Activated CD8-positive, alpha-beta memory T cell treated with anti-CD3 and anti-CD28 coated beads for 36 hours (primary cell): ENCODE results near the gene NECAP2. TPM values are rescaled to one million over a fixed set of nuclear protein-coding genes. Genes with fewer than 3 reads are reported as not detected.

ENCODE experiments used
- CTCF ChIA-PET: fragments of 350-600 bp; sonication (Branson Sonifier 250); formaldehyde crosslinking; loops from one replicate; lab custom pipeline; 2021; ENCODE audit warnings: antibody characterized with exemption; lab: Charles Lee
- POLR2A ChIA-PET: fragments of 350-600 bp; sonication (Branson Sonifier 250); formaldehyde crosslinking; loops from one replicate; lab custom pipeline; 2021; ENCODE audit warnings: antibody characterized with exemption; lab: Charles Lee
- total RNA-seq, 2 experiments: library from RNA; stranded (reverse); gene quantifications; one replicate each; pipeline ENCODE4 v1.2.3, GENCODE V29; 2021

Gene NECAP2, protein sequence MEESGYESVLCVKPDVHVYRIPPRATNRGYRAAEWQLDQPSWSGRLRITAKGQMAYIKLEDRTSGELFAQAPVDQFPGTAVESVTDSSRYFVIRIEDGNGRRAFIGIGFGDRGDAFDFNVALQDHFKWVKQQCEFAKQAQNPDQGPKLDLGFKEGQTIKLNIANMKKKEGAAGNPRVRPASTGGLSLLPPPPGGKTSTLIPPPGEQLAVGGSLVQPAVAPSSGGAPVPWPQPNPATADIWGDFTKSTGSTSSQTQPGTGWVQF
- 10 to 100 TPM; 62.3 to 64.2 TPM for total RNA-seq

DNA sequence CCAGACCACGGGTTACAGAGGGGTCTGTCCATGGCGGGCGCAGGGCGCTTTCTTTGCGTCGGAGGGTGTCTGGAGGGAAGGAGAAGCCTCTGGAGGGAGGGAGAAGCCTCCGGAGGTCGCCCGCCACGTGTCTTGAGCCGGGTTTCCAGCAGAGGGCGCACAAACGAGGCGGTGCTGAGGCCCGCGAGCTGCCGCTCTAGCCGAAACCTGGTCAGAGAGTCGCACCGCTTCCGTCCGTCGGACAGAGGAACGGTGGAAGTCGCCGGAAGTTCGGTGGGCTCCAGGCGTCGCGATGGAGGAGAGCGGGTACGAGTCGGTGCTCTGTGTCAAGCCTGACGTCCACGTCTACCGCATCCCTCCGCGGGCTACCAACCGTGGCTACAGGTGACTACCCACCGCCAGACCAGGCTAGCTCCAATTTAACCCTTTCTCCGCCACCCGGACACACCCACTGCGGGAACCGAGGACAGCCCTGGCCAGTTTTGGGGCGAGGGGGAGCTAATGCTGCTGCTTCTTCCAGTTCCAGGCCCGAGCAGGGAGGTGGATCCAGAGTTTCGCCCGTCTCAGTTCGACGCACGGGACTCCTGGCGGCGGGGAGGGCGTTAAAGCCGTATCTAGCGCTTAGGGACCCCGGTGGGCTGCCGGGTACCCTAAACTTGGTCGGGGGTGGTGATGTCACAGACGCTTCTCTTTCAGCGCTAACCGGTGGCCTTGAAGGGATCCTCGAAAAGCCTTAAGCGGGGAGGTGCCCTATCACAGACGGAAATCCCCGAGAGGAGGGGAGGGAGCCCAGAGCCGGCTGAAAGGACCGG lies at the start of gene NECAP2:
NECAP2 (plus strand) TSS at position 255 of the 812 bp plus-strand sequence; CDS start at position 293, 38 bp downstream.
- ChIA-PET CTCF (interaction anchor here (0.6 to 1.8 kb wide), 12 partner anchors 13 to 203 kb away, joined by 3 to 11 read pairs (median 4); no protein-coding TSS in a partner anchor), POLR2A (interaction anchor here (0.5 to 1.5 kb wide), 3 partner anchors 52 to 607 kb away, joined by 3 to 6 read pairs (median 5); no protein-coding TSS in a partner anchor)

DNA sequence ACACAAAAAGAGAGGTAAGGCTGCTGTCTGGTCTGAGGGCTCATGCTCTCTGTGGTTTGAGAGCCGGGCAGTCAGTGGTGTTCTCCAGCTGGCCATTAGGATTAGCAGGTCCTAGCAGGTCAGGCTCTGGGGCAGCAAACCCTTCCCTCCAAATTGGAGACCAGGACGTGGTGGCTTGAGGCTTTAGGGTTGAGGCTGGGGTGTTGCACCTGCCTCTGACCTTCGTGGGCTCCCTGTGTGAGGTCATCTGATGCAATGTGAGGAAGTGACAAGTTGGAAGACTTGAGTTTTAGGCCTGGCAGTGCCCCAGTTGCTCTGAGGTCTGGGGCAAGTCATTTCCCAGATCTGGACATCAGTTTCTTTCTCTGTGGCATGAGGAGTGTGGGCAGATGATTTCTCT lies 49.1 kb upstream of the NECAP2 start:
- ChIA-PET CTCF (no interaction called here), POLR2A (no interaction called here)

DNA sequence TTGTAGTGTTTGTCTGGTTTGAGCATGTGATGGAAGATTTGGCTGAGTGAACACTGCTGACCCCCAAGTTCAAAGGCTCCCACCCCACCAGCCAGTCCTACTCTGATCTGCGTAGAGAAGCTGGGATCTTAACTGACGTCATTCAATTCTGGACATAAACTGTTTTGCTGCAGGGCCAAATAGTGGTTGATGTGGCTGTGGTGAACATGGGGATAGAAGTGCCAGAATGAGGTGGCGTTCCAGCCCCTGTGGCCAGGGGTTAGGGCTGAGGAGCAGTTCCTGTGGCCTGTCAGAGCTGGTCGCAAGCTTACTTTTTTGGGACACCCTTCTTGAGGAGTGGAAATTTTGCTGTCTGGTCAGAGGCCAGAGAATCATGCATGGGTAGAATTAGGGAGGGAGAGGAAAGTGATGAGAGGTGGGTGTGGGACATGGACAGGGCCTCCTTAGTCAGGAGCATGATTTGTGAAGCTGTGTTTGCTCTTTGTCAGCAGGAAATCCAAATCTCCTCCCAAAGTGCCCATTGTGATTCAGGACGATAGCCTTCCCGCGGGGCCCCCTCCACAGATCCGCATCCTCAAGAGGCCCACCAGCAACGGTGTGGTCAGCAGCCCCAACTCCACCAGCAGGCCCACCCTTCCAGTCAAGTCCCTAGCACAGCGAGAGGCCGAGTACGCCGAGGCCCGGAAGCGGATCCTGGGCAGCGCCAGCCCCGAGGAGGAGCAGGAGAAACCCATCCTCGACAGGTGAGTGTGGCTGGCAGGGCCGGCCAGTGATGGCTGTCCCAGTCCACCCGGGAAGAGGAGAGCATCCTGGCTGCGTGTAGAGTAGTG lies 47.6 kb upstream of the NECAP2 start:
- CTCF ChIA-PET = no interaction called here

DNA sequence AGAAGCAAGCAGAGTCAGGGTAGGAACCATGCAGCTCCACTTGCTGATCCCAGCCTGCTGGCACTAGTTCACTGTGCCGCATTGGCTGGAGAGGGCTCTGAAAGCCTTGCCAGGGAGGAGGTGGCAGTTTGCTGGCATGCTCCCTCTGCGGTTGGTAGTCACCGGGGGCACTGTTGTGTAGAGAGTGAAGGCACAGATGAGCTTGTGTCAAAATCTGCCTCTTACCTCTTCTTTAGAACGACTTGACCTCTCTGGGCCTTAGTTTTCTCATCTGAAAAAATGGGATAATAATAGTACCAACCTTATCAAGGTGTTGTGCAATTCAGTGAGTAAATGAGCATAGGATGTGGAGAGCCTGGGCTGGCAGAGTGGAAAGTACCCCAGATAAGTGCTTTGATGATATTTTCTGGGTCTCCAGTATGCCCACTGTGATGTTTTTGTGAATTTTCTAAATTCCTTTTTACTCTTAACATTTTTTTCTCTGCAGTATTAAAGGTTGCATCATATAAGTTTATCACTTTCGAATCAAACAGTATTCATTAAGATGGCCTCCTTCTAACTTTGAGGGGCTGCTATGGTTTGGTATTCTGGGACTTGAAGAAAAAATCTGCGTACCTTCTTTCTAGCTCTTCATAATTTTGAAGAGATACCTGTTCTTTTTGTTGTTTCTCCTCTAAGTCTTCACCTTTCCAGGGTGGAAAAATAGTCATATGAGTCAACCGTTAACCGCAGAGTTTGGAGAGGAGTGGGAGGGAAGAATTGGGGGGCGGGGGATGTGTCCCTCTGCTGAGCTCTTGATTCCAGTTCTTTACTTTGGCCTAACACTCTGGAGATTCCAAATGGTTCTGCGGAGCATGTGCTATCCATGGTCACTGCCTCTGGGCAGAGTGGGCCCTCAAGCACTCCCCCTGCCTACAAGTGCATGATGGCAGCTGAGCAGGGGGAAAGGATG lies 46.7 kb upstream of the NECAP2 start:
- ChIA-PET CTCF (no interaction called here), POLR2A (interaction anchor here (0.6 kb wide), 1 partner anchor 13 kb away, joined by 5 read pairs; no protein-coding TSS in a partner anchor)

More for the DNA sequence above, 47.6 kb upstream of the NECAP2 start:
- POLR2A ChIA-PET = no interaction called here

DNA sequence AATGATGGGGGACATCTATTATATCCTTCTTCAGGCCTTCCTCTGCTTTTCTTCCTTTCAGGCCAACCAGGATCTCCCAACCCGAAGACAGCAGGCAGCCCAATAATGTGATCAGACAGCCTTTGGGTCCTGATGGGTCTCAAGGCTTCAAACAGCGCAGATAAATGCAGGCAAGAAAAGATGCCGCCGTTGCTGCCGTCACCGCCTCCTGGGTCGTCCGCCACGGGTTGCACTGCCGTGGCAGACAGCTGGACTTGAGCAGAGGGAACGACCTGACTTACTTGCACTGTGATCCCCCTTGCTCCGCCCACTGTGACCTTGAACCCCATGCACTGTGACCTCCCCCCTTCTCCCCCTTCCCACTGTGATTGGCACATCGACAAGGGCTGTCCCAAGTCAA lies 45.5 kb upstream of the NECAP2 start:
- ChIA-PET POLR2A (no interaction called here), CTCF (no interaction called here)

DNA sequence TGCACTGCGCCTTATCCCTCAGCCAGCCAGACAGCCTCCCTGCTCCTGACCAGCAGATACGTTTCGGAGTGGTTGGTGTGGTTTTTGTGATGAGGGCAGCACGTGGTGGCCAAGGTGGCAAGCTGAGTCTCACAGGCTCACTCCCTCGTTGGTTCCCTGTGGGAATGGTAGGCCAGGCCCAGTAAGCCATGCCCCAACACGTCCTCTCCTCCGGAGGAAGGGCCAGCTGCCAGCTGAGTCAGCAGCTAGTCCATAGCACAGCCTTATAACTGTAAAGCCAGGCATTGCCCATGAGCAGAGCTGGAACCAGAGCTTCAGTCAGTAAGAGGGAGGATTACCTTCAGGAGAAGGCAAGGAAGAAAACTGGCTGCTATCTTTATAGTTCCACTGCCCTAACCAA lies 43.9 kb upstream of the NECAP2 start:
- ChIA-PET CTCF (no interaction called here), POLR2A (interaction anchor here (0.5 kb wide), 1 partner anchor 25 kb away, joined by 3 read pairs; no protein-coding TSS in a partner anchor)

DNA sequence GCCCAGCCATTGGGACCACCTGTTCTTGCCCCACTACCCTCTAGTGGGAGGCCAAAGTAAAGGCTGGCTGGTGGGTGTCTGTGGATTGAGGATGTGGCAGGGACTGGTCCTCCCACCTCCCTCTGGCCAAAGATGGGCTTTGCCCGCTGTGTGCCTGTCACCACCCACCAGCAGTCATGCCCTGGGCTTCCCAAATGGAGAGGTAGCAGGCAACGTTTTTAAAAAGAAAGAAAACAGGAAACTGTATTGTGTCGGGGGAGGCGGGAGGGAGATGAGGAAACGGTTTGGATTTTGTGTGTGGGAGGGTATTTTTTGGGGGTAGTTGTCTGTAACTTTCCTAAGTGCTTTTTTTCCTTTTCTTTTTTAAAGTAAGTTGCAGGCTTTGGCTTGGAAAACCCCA lies 43.4 kb upstream of the NECAP2 start:
- POLR2A ChIA-PET = interaction anchor here (0.5 kb wide), 1 partner anchor 25 kb away, joined by 3 read pairs; no protein-coding TSS in a partner anchor
- CTCF ChIA-PET = no interaction called here

DNA sequence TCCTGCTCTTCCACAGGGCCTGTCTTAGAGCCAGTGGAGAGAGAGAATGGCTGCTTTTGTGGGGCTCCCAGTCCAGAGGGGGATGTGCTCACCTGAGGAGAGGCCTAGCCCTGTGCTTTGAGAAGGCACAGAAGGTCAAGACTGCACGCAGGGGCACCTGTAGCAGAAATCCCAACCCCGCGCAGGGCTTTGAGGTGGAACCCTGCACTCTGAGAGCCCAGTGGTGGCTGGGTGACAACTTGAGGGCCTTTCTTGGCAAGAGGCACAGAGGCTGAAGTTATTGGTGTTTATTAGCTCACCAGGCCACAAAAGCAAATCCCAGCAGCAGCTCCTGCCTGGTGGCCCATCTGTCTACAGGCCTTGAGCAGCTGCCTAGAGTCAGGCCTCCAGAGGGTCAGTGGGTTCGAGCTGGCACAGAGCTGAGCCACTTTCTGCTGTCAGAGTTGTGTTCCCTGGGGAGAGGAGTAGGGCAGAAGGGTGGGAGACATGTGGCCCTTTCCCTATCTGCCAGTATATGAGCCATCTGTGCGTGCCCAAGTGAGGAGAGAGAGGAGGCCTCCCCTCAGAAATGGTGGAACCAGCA lies 42.1 kb upstream of the NECAP2 start:
- POLR2A ChIA-PET = no interaction called here

DNA sequence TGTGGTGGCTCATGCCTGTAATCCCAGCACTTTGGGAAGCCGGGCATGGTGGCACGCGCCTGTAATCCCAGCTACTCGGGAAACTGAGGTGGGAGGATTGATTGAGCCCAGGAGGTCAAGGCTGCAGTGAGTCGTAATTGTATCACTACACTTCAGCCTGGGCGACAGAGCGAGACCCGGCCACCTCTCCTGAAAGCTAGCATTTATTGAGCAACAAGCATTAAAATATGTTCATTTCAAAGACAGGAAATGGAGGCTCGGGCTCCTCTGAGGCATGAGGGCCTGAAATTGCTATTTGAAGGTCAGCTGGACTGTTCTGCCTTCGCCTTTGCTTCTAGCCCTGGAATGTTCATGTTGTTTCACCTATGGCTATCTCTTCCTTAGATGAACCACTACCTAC lies 37.8 kb upstream of the NECAP2 start:
- POLR2A ChIA-PET = no interaction called here
- CTCF ChIA-PET = no interaction called here

More for the DNA sequence above, 42.1 kb upstream of the NECAP2 start:
- CTCF ChIA-PET = no interaction called here

DNA sequence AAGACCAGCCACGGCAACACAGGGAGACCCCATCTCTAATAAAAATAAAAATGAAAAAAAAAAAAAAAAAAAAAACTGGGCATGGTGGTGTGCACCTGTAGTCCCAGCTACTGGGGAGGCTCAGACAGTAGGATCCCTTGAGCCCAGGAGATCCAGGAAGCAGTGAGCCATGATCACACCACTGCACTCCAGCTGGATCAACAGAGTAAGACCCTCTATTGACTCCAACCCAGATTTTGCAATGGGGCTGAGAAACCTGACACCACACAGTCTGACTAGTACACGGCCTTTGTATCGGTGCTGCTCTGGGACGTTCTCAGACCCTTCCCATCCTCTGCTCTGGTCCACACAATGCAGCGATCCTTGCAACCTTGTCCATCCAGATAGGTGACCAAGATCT lies 35.1 kb upstream of the NECAP2 start:
- POLR2A ChIA-PET = interaction anchor here (0.6 to 0.9 kb wide), 2 partner anchors 16 to 871 kb away, joined by 4 to 6 read pairs; no protein-coding TSS in a partner anchor
- CTCF ChIA-PET = interaction anchor here (0.7 kb wide), 1 partner anchor 522 kb away, joined by 3 read pairs; no protein-coding TSS in a partner anchor

DNA sequence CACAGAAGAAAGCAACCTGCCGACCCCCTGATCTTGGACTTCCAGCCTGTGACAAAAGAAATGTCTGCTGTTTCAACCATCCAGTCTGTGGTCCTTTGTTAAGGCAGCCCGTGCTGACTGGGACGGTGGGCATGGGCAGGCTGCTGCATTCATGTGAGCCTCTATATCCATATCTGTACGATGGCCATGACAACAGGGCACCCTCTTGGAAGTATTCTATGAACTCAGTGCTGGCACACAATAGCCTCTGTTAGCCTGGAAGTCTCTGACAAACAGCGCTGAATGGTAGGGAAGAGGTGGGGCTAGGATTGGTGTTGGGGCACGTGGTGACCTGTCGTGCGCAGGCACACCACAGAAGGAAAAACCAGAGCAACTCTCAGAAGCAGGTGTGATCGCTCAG lies 33.7 kb upstream of the NECAP2 start:
- POLR2A ChIA-PET = no interaction called here
- CTCF ChIA-PET = no interaction called here

DNA sequence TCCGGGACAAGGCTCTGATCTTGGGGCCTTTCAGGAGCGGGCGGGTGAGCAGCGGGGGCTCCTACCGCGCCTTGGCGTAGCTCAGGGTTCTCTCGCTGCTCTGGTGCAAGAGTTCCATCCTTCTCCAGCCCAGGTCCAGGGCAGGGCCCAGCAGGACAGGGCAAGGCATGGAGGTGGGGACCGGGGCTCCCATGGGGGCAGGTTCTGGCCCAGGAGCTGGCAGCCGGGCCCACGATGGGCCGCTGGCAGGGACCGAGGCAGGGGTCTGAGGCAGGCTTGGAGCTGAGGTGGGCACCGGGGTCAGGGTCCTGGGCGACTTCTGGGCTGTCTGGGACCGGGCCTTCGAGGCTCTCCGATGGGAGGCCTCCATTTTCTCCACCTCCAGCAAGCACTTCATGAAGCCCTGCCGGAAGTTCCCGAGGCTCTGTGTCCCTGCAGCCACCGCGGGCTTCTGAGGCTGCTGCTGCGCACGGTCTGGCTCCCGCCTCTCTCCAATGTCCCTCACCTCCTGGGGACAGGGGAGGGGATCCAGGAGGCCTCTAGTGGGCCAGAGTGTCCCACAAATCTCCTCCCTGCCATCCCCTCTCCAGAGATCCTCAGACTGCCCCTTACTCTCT lies 30.9 kb upstream of the NECAP2 start:
- ChIA-PET POLR2A (no interaction called here), CTCF (interaction anchor here (0.7 kb wide), 1 partner anchor 15 kb away, joined by 3 read pairs; no protein-coding TSS in a partner anchor)

DNA sequence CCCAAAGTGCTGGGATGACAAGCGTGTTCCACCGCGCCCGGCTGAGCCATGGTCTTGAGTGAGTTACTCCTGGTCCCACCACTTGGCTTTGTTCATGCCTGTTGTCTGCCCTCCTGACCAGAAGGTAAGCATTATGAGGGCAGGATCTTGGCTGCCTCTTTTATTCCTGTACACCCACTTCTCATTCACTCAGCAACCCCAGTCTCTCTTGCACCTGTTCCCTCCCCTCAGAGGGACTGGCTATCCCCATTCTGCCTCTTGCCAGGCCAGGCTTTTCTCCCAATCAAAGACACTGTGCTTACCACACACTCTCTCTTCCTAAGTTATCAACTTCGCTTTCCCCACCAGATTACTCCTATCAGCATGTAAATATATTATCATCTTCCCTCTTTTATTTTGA lies 29.7 kb upstream of the NECAP2 start:
- ChIA-PET CTCF (no interaction called here), POLR2A (no interaction called here)

DNA sequence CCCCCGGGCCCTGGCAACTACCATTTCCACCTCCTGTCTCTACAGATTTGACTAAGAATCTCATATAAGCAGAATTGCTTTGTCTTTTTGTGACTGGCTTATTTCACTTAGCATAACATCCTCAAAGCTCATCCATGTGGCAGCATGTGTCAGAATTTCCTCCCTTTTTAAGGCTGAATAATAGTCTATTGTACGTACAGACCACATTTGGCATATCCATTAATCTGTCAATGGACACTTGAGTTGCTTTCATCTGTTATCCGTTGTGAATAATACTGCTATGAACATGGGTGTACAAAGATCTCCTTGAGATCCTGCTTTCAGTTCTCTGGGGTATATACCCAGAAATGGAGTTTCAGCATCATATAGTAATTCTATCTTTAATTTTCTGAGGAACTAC lies 27.3 kb upstream of the NECAP2 start:
- POLR2A ChIA-PET = no interaction called here
- CTCF ChIA-PET = no interaction called here

DNA sequence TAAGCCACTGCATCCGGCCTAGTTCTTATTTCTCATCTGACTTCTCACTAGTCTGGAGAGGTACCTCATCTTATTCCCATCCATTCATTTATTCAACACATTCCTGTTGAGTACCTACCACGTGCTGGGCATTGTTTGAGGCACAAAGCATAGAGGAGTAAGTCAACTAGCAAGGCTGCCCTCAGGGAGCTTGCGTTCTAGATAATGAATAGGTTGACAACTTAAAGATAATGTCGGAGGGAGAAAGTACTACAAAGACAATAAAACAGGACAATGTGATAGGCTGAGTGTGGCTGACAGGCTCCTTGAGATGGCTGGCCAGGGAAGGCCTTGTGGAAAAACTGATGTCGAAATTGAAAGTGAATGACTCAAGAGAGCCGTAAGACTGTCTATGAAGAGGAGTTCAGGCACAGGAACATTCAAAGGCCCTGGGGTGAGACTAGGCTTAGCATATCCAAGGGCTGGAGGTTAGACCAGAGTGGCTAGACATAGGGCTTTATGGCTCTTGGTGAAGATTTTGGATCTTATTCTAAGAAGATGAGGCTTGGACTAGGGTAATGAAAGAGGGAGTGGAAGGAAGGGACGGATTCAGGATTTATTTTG lies 21.6 kb upstream of the NECAP2 start:
- ChIA-PET POLR2A (no interaction called here), CTCF (no interaction called here)

DNA sequence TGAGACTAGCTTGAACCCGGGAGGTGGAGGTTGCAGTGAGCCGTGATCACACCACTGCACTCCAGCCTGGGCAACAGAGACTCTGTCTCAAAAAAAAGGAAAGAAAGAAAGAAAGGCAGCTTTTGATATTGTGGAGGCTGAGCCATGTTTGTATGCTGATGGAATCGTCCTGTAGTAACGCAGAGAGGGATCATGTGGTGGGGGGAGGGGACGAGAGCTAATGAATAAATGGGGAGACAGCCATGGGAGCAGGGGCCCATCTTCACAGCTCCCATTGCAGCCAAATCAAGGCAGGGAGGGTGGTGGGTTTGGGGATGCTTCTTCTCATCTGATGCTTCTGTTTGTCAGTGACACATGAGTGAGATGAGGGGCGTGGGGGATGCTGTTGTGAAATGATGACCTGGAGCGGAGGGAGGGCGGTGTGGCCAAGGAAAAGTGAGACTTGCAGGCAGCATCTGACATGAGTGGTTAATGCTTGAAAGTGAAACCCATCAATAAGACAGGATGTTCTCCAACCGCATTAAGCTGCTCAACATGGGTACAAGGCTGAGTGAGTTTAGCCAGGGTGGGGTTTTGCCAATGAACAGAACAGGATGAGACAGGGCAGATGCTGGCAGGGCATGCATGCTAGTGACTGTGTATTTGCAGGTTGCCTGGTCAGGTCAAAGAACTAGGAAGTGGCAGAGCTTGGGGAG lies 20.0 kb upstream of the NECAP2 start:
- ChIA-PET POLR2A (interaction anchor here (0.7 kb wide), 2 partner anchors 15 to 53 kb away, joined by 3 to 4 read pairs; no protein-coding TSS in a partner anchor), CTCF (interaction anchor here (0.7 to 1.6 kb wide), 2 partner anchors 19 to 78 kb away, joined by 3 to 5 read pairs; partner anchors contain the start of gene NECAP2)
